GM12865 (cell line): ENCODE measurements around the gene SUV39H2.

Experiments used
- DNase-seq: peaks from one replicate; pipeline ENCODE4 v3.0.0; 2010; ENCODE audit warnings: low read depth
- H3K4me3 ChIP-seq: 2 replicates; pipeline ENCODE4 v1.5.1; 2011; ENCODE audit warnings: mild to moderate bottlenecking, low read depth, low read length, control low read depth
- TF ChIP-seq, protein P1 (sequence below): IDR thresholded peaks from 2 replicates; pipeline ENCODE4 v1.5.1; 2011; ENCODE audit warnings: low read length, control low read depth, low read depth, inconsistent platforms; ENCODE audit not compliant: insufficient read depth; ENCODE audit errors: missing control alignments

SUV39H2 gene

DNA sequence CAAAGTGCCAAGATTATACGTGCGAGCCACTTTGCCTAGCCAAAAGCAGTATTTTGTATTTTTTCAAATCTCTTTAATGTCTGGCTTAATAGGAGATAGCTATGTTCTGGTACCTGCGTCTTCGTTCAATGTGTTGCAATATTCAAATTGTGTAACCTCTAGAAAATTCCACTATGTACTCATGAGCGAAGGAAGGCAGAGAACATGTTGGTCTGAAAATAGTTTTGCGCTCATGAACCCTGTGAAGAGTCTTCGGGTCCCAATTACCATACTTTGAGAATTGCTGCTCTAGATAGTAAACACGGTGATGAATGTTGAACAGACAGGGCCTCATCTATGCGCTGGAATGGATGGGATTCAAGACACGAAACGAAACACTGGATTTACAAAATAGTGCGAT is 2.7 kb upstream of the SUV39H2 start:
- TF ChIP-seq, protein P1, sequence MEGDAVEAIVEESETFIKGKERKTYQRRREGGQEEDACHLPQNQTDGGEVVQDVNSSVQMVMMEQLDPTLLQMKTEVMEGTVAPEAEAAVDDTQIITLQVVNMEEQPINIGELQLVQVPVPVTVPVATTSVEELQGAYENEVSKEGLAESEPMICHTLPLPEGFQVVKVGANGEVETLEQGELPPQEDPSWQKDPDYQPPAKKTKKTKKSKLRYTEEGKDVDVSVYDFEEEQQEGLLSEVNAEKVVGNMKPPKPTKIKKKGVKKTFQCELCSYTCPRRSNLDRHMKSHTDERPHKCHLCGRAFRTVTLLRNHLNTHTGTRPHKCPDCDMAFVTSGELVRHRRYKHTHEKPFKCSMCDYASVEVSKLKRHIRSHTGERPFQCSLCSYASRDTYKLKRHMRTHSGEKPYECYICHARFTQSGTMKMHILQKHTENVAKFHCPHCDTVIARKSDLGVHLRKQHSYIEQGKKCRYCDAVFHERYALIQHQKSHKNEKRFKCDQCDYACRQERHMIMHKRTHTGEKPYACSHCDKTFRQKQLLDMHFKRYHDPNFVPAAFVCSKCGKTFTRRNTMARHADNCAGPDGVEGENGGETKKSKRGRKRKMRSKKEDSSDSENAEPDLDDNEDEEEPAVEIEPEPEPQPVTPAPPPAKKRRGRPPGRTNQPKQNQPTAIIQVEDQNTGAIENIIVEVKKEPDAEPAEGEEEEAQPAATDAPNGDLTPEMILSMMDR, result no peak
- DNase-seq, result no peak
- no peak overlapping the region for H3K4me3 ChIP-seq

DNA sequence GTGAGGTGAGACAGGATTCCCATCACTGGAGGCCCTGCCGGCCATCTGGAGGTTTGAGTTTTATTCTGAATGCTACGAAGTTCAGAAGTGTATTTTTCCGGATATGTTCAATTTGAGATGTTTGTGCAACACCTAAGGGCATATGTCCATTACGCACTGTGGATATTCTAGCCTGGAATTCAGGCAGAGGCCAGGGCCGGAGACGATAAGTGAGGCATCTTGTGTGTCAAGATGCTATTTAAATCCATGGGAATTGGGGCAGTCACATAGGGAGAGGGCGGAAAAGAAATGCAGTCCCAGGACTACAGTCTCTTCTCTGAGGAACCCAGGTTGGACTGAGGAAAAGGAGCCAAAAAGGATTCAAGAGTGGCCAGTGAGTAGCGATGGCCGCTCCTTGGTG is 1.9 kb upstream of the SUV39H2 start:
- TF ChIP-seq, protein P1, result no peak
- DNase-seq, result no peak
- no peak overlapping the region for H3K4me3 ChIP-seq

DNA sequence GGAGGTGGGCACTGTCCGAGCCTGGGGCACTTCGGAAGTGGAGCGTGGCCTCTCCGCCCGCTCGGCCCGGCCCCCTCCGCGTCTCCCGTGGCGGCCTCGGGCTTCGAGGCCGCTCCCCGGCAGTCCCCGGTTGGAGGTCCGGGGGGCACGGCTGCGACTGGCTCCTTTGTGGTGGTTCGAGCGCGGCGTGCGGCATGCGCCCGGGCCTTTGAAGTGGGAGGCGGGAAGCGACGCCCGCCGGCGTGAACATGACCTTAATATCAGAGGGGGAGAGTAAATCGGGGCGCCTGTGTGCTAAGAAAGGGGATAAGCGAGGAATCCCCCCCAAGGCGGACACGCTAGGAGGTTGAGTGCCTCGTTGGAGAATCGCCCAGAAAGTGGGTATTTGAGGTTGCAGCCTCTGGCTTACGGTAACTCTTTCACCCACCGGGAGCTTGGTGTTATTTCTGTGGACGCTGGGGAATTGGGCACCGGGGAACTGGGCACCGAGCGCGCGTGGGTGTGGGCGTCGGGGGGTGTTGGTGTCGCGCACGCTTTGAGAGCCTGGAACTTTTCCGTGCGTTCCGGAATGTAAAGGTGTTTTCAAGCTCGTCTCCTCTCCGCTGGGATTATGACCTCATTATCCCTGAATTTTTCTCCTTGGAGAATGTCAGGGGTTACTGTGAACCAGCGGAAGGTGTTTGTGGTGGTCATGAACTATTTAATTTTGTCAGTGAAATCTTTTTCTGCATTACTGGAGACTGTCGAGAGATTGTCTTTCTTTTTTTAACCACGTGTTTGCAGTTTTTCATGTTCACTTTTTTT is 660 bp downstream of the SUV39H2 start:
- peak overlapping the region; percentile 84 for H3K4me3 ChIP-seq
- TF ChIP-seq, protein P1, result no peak
- peak; percentile 44 for DNase-seq

GRCh38 chr10:14879928-14880193 is 1.2 kb downstream of the SUV39H2 start:
- DNase-seq, result peak; percentile 6
- H3K4me3 ChIP-seq, result peak overlapping the region; percentile 84
- TF ChIP-seq, protein P1, result no peak

DNA sequence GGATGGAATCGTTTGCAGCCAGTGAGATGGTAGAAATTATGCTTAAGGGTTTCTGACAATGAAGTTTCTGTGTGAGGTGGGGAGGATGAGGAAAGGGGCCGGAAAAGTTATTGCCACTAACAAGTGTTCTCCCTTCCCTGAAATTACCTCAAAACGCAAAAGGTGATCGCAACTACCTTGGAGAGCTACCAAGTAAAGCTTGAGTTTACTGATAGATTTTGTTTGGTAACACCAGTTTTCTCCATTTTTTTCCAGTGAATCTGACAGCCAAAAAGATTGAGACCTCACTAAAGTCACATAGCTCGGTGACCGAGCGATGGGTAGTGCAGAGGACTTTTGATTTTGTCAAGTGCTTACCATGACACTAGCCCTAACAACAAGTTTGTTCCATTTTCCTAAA is 1.6 kb downstream of the SUV39H2 start:
- peak overlapping the region; percentile 84 for H3K4me3 ChIP-seq
- peak; percentile 11 for DNase-seq
- TF ChIP-seq, protein P1, result no peak

- DNase-seq, result no peak
- TF ChIP-seq, protein P1, result no peak
- H3K4me3 ChIP-seq, result no peak overlapping the region
These were observed 5.4 kb downstream of the SUV39H2 start for GRCh38 chr10:14884082-14884481.

DNA sequence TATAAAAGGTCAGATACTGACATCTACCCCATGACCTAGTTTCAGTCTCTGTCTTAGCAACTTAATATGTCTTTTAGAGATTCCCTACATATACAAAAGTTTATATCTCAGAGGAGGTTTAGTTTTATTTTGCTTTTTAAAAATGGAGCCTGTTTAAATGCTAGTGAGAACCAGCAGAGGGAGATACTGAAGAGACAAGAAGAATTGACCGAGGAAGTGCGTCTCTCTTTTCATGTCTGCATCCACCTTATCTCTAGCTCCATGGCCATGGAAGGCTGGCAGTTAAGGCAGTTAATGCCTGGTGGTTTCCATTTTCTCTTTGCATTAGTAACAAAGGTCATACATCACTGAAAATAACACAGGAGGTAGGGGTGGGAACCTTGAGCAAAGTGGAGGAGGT is 10.7 kb downstream of the SUV39H2 start:
- DNase-seq, result peak; percentile 23
- TF ChIP-seq, protein P1, result peak; percentile 16

More for the DNA sequence above, 10.7 kb downstream of the SUV39H2 start:
- H3K4me3 ChIP-seq, result no peak overlapping the region
